ENCODE results near the gene LRRC27. TPM values are rescaled to one million over a fixed set of nuclear protein-coding genes. Genes with fewer than 3 reads are reported as not detected.

The LRRC27 gene
- polyA plus RNA-seq, 3 donors, result 21.1 to 41.9 (median 25.8) TPM

GRCh38 chr10:132355297-132355696 lies 23.3 kb downstream of the LRRC27 start:
- DNase-seq (ENCODE audit: low read depth in 3 of 3, low spot score in 2 of 3), result no peak

GRCh38 chr10:132355754-132356153 lies 23.8 kb downstream of the LRRC27 start:
- DNase-seq (ENCODE audit: low read depth in 3 of 3, low spot score in 2 of 3), result no peak

- no peak for DNase-seq (ENCODE audit: low read depth in 3 of 3, low spot score in 2 of 3)
Measured at GRCh38 chr10:132356621-132357195, 24.7 kb downstream of the LRRC27 start.

GRCh38 chr10:132357286-132358058 lies 25.5 kb downstream of the LRRC27 start:
- DNase-seq (ENCODE audit: low read depth in 3 of 3, low spot score in 2 of 3), result no peak

- no peak for DNase-seq (ENCODE audit: low read depth in 3 of 3, low spot score in 2 of 3)
Measured at GRCh38 chr10:132359305-132360040, 27.5 kb downstream of the LRRC27 start.

- DNase-seq (ENCODE audit: low read depth in 3 of 3, low spot score in 2 of 3), result no peak
Measured at GRCh38 chr10:132360766-132361447, 28.9 kb downstream of the LRRC27 start.

- DNase-seq (ENCODE audit: low read depth in 3 of 3, low spot score in 2 of 3), result no peak
Measured at GRCh38 chr10:132361581-132362101, 29.6 kb downstream of the LRRC27 start.

- DNase-seq (ENCODE audit: low read depth in 3 of 3, low spot score in 2 of 3), result no peak
Measured at GRCh38 chr10:132362151-132362611, 30.2 kb downstream of the LRRC27 start.

GRCh38 chr10:132363376-132363775 lies 31.4 kb downstream of the LRRC27 start:
- no peak for DNase-seq (ENCODE audit: low read depth in 3 of 3, low spot score in 2 of 3)

- no peak for DNase-seq (ENCODE audit: low read depth in 3 of 3, low spot score in 2 of 3)
Measured at GRCh38 chr10:132363921-132364593, 32.1 kb downstream of the LRRC27 start.

GRCh38 chr10:132364594-132364970 lies 32.6 kb downstream of the LRRC27 start:
- no peak for DNase-seq (ENCODE audit: low read depth in 3 of 3, low spot score in 2 of 3)

- no peak for DNase-seq (ENCODE audit: low read depth in 3 of 3, low spot score in 2 of 3)
Measured at GRCh38 chr10:132365102-132365501, 33.1 kb downstream of the LRRC27 start.

GRCh38 chr10:132366006-132366405 lies 34.0 kb downstream of the LRRC27 start:
- DNase-seq (ENCODE audit: low read depth in 3 of 3, low spot score in 2 of 3), result no peak

GRCh38 chr10:132366499-132366898 lies 34.5 kb downstream of the LRRC27 start:
- DNase-seq (ENCODE audit: low read depth in 3 of 3, low spot score in 2 of 3), result no peak

- no peak for DNase-seq (ENCODE audit: low read depth in 3 of 3, low spot score in 2 of 3)
Measured at GRCh38 chr10:132368391-132368790, 36.4 kb downstream of the LRRC27 start.

GRCh38 chr10:132368881-132369635 lies 37.1 kb downstream of the LRRC27 start:
- DNase-seq (ENCODE audit: low read depth in 3 of 3, low spot score in 2 of 3), result no peak

GRCh38 chr10:132369636-132370185 lies 37.7 kb downstream of the LRRC27 start:
- DNase-seq (ENCODE audit: low read depth in 3 of 3, low spot score in 2 of 3), result no peak

GRCh38 chr10:132370426-132371340 lies 38.7 kb downstream of the LRRC27 start:
- DNase-seq (ENCODE audit: low read depth in 3 of 3, low spot score in 2 of 3), result no peak
